Cardiac fibroblast (primary cell): ENCODE results near the gene BTK.
A peak's percentile ranks its signal among the peaks of the same experiment; 100 is the strongest.

Source experiments
- DNase-seq, 2 donors: peaks; one replicate each; pipeline versions ENCODE4 v3.0.0 to v3.0.0-alpha.2; 2010; ENCODE audit warnings: low read depth in 2 of 2
- H3K4me3 ChIP-seq, 2 donors: replicated peaks in 1 of 2; 1 replicate in 1 of 2; 2 replicates in 1 of 2; pipeline ENCODE4 v1.5.1; 2011; ENCODE audit warnings: low read depth in 2 of 2, low read length in 2 of 2, mild to moderate bottlenecking in 2 of 2, moderate library complexity in 1 of 2
- TF ChIP-seq, protein P1 (sequence below): IDR thresholded peaks from one replicate; pipeline ENCODE4 v1.5.1; 2011; ENCODE audit warnings: low read depth, mild to moderate bottlenecking, low read length, inconsistent platforms

The BTK gene

DNA sequence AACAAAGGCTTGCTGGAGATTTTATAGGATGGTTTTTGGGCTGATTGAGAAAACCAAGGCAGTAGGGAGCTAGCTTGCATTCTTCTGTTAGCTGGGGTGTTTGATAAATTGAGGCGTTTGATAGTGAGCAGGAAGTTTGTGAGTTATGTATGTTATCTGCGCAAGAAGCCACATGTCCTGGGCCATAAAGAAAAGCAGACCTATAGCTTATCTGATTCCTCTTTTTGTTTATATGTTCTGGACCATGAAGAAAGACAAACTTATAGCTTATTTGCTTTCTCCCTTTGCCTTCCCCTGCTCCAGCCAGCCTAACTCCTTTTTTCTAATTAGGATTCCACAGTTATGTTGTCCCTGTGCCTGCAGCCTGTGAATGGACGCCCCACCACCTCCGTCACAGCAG lies 31.2 kb upstream of the BTK start:
- TF ChIP-seq, protein P1, sequence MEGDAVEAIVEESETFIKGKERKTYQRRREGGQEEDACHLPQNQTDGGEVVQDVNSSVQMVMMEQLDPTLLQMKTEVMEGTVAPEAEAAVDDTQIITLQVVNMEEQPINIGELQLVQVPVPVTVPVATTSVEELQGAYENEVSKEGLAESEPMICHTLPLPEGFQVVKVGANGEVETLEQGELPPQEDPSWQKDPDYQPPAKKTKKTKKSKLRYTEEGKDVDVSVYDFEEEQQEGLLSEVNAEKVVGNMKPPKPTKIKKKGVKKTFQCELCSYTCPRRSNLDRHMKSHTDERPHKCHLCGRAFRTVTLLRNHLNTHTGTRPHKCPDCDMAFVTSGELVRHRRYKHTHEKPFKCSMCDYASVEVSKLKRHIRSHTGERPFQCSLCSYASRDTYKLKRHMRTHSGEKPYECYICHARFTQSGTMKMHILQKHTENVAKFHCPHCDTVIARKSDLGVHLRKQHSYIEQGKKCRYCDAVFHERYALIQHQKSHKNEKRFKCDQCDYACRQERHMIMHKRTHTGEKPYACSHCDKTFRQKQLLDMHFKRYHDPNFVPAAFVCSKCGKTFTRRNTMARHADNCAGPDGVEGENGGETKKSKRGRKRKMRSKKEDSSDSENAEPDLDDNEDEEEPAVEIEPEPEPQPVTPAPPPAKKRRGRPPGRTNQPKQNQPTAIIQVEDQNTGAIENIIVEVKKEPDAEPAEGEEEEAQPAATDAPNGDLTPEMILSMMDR = no peak

DNA sequence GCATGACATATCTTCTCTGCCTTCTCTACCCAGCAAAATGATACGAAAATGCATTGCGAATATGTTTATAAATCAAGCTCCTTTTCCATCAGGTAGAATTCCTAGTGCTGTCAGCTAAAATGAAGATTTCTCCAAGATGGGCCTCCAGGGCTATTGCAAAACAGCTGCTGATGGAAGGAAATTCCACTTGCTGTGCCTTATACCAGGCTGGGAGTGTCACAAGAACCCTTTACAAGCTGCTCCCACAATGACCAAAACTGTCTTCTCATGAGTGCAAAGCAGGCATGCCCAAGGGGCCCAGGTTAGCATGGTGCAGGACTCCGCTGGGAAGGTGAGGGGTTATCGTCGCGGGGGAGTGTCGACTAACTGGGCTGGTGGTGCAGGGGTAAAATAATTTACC lies 30.7 kb upstream of the BTK start:
- TF ChIP-seq, protein P1 = no peak
- DNase-seq = no peak
- no peak overlapping the region for H3K4me3 ChIP-seq

More for the DNA sequence above, 31.2 kb upstream of the BTK start:
- no peak for DNase-seq
- no peak overlapping the region for H3K4me3 ChIP-seq

DNA sequence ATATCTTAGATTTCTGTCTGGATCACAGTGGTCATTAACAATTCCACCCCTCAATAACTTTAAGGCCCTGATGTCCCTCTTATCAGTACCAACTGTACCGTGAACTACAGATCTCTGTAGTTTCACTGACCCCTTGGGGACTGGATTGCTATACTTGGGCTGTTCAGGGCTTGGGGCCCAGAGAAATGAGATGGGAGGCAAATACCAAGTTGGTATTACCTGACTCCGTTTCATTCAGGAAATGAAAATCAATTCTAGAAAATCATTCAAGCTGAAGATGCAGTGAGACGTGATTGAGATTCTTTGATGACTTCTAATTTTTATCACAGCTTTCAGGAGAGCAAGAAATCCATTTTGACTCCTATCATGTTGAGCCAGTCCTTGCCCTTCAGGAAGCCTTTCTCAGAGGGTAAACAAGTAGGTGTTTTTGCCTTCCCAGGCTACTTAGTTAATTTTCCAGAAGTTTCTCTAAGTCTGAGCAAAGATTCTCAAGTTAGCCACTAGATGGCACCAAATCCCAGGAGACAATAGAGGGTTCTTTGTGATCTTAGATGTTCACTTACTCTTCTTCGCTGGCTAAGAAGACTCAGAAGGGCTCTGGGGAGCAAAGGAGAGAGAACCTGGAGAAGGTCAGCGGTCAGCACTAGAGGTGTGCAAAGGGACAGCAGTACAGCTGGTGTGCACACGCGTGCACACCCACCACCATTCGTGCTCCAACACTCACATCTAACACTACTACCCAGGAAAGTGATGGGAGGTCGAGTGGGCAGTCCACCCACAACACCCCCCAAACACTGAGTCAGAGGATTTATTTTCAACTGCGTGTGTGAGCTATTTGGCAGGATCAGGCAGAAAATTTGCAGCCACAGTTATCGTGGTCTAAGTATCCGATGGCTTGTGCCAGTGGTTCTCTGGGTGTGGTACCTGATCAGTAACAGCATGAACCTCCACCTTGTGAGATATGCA lies 29.5 kb upstream of the BTK start:
- H3K4me3 ChIP-seq = no peak overlapping the region
- TF ChIP-seq, protein P1 = peak; percentile 52
- DNase-seq = peak; percentile 85 to 88

DNA sequence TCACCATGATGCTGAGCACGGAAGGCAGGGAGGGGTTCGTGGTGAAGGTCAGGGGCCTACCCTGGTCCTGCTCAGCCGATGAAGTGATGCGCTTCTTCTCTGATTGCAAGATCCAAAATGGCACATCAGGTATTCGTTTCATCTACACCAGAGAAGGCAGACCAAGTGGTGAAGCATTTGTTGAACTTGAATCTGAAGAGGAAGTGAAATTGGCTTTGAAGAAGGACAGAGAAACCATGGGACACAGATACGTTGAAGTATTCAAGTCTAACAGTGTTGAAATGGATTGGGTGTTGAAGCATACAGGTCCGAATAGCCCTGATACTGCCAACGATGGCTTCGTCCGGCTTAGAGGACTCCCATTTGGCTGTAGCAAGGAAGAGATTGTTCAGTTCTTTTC lies 26.0 kb upstream of the BTK start:
- H3K4me3 ChIP-seq = no peak overlapping the region
- no peak for DNase-seq
- TF ChIP-seq, protein P1 = no peak

DNA sequence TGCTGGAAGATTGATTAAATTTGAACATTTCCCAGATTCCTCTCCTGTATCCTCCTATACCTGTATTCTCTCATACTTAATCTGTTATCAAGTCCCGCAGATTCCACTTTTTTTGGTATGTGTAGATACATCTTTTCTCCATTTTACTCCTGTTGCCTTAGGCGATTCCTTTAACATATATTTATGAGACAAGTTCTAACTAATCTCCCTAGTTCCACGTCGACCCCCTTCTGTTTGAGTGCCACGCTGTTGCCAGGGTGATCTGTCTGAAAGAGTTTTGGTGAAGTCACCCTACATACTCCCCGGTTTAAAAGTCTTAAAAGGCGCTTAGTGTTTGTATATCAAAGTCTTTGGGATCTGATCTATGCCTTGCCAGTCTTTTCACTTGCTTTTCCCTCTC lies 24.5 kb upstream of the BTK start:
- H3K4me3 ChIP-seq = peak overlapping the region in 1 of 2 donors; percentile 26
- no peak for DNase-seq
- TF ChIP-seq, protein P1 = no peak

DNA sequence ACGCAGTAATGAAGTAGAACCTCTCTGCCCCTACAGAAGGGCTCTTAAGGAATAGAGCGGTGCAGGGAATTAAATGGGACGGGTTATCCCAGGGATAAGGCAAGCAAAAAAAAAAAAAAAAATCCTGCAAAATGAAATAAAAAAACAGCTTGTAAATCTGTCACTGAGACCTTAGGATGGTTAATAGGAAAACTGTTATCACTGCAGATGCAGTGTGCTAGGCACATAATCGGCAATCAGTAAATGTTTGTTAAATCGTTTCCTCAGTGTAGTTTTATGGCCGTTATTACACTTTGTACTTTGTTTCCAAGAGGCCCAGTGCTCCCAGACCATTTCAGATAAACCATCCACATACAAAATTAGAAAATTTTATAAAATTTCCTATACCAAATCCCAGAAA lies 23.1 kb upstream of the BTK start:
- DNase-seq = peak in 1 of 2 donors; percentile 27
- TF ChIP-seq, protein P1 = no peak

More for the DNA sequence above, 23.1 kb upstream of the BTK start:
- peak overlapping the region; percentile 60 to 67 for H3K4me3 ChIP-seq
